GM21367 (cell line): Measurements from ENCODE around the gene TOLLIP.

Experiments
- ATAC-seq: cut with Tn5 transposase; IDR thresholded peaks from one replicate; pipeline ENCODE4 v1.9.1; 2021; ENCODE audit not compliant: unreplicated experiment

TOLLIP gene

DNA sequence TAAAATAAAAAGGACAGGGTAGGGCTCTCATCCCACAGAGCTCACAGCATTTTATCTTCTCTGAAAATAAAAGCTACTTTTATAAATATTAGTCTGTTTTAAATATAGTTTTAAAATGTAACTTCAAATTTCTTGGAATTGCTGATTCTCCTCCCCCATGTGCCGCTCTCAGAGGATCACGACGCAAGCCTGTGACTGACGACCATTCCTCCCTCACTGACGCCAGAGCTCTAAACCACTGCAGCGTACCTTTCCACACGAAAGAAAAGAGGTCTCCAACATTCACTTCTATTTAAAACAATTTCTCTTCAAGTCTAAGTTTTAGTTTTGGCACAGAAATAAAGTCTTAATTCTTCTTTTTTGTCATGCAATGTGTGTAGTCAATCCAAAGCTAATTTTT lies 9.3 kb downstream of the TOLLIP start:
- ATAC-seq, result no peak

- ATAC-seq, result no peak
Measured at GRCh38 chr11:1299621-1300020, 9.8 kb downstream of the TOLLIP start.

GRCh38 chr11:1298695-1299492 lies 10.5 kb downstream of the TOLLIP start:
- no peak for ATAC-seq

DNA sequence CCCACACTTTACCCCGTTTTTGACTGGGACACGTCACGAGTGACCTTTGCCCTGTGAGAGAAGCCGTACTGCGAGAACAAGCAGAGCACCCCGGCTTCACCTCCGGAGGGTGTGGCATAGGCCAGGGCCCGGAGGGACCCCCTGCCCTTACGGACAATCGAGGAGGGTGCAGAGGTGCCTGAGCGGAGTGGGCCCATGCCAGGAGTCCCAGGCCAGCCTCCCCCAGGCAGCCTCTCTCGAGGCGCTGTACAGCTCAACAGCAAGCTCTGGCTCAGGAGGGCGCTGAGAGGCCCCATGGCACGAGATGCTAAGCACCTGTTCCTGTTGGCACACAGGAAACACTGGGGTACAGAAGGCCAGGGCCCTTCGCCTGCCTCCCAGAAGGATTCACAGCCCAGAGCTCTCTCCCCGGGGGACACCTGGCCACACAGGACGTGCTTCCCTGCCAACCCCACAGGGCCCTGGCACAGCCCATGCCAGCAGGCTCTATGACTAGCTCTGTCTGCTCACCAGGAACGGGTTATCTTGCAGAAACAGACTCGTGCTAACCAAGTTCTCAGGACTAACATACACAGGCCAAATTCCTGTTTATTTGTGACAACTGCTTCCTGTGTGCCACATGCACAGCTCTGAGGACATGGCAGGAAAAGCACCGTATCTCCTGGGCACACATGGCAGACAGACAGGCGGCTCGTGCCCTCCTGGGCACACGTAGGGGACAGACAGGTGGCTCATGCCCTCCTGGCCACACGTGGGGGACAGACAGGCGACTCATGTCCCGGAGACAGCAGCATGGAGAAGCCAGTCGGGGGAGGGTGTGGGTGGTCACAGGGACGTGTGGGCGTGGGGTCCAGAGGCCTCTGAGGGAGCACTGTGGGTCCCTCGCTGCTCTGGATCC lies 11.6 kb downstream of the TOLLIP start:
- no peak for ATAC-seq

DNA sequence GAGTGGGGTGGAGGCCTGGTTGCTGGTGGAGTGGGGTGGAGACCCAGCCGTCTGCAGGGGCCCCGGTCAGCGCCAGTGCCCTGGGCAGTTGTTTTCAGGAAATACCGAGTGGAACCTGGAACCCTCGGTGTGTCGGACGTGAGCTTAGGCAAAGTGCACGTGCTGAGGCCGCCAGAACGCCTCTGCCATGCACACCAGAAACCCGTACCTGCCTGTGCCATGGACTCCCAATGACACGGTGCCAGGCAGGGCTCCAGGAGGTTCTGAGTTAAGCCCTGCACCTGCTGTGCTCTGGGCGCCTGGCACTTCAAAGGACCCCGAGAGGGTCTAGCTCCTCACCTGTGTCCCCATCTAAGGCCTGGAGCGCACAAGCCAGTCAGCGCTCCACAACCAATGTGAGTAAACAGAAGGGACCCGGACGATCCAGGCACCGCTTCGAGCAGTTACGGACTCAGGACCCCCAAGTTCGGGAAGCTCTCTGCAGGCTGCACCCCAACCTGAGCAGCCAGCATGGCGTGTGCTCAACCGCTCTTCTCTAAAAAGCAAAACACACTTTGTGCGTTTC lies 12.3 kb downstream of the TOLLIP start:
- no peak for ATAC-seq

DNA sequence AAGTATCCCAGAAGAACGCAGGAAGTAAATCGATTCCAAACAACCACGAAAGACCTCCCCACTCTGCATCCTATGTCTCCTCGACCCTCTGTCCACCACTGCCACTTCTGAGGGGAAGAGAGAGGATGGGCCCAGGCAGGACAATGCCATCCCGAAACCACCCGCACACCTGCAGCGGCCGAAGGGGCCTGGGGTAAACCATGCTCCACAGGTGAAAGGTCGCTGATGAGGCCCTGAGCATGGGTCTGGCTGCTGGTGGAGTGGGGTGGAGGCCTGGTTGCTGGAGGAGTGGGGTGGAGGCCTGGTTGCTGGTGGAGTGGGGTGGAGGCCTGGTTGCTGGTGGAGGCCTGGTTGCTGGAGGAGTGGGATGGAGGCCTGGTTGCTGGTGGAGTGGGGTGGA lies 13.1 kb downstream of the TOLLIP start:
- no peak for ATAC-seq

- no peak for ATAC-seq
Measured at GRCh38 chr11:1295591-1295990, 13.8 kb downstream of the TOLLIP start.

DNA sequence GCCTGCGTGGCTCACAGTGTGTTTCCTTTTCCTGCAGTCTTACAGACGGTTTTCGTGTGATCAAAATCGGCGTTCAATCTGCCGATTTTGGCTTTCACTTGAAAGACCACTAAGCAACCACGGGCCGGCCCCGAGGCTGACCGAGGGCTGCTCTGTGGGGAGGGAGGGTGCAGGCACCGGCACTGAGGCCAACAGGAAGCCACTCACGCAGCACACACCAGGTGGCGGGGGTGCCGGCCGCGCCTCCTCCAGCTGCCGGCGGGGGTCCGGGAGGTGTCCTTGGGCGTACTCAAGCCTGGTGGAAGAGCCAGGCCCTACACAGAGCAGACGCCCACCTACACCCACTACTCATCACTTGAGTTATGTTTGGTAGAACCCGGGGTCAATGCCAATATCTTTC lies 14.3 kb downstream of the TOLLIP start:
- no peak for ATAC-seq

- ATAC-seq, result no peak
Measured at GRCh38 chr11:1293619-1294015, 15.8 kb downstream of the TOLLIP start.

DNA sequence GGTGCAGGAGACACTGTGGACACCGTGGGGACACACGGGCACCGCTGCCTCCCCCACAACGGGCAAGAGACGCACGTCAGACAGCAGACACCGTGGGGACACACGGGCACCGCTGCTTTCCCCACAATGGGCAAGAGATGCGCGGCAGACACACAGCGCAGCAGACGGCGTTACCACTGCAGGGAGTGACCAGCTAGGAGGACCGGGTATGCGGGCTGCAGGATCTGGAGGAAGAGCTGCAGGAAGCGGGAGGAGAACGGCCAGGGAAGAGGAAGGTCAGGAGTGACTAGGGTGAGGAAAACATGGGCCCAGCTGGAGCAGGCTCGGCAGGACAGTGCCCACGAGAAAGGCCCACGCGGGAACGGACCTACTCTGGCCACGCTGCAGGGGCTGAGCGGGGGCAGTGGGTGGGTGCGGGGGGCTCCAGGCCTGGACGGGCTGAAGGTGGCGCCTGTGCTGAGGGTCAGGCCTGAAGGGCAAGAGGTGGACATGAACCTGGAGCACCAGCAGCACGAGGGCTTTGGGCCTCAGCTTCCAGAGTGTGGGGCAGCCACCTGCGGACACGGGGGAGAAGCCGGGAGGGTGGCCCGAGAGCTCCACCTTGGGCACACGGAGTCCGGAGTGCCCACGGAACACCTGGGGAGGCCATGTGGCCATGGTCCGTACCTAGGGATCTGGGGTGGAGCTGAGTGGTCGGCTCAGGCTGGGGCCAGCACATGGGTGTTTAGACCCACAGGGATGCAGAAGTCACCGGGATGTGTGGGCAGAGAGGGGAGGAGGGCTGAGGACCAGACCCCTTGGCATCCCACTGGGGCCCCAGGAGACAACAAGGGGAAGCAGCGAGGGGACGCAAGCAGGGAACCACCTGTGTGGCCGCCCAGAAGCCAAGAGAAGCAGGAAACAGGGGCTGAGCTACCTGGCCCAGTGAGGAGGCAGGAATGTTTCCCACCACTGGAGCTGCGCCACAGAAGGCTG lies 16.5 kb downstream of the TOLLIP start:
- no peak for ATAC-seq

DNA sequence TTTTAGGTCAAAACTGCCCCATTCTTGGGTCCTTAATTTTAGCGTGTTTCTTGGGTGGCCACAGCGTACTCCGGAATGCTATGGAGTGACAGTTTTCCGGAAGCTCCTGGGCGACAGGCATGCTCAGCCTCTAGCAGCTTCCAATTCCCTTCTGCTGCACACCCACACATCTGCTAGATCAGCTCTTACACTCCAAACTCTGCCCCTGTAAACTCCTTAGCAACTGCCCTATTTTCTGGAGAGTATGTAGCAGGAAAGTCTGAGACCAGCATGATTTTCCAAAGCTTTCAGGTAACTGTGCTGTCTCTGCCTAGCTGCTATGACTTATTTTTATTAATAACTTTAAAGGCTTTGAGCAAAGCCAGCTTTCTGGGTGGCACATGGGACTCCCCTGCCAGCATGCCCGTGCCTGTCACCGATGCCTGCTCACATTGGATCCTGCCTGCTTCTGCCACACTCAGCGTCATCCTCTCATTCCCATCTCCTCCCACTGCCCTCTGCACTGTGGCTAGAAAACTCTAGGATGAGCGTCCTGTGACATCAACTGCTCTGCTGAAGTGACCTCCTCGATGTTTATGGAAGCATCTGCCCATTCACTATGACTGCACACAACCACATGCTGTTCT lies 17.3 kb downstream of the TOLLIP start:
- ATAC-seq, result no peak

GRCh38 chr11:1291295-1292017 lies 18.0 kb downstream of the TOLLIP start:
- no peak for ATAC-seq

DNA sequence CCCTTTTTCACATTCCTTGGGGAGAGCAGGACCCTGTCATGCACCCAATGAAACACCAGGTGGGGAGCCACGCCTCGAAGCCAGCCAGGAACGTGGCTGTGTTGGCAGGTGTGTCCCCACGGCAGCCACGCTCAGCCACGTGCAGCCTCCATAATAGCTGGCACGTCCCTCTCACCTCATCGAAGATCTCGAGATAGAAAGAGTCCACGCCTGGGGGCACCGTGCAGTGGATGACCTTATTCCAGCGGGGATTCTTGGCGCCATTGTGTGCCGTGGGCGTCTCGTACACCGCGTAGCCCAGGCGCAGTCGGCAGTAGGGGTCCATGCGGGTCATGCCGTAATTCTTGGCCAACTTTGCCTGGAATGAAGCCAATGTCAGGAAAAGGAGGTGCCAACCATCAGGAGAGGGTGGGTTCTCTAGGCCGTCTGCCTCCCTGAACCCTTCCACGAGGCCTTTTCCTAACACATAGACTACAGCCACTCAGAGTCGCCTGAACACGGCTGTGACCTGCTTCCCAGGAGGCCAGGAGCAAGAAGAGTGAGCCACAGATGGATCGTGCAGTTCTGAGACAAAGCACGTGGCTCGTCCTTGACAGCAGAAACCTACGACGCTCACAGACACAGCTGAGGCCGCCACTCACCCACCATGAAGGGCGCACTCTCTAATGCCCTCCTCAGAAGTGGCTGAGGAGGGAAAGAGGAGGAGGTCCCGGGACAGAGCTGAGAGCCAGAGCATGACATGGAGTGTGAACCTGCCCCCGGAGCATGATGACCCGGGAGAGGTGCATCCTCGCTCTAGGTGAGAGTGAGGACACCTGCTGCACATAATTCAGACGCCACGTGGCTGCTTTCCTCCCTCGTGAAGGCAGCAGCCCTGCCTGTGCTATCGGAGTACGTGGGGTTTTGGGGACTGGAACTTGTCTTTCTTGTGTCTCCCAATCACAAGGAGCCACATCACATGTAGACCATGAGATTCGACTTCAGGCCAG lies 19.1 kb downstream of the TOLLIP start:
- ATAC-seq, result no peak

DNA sequence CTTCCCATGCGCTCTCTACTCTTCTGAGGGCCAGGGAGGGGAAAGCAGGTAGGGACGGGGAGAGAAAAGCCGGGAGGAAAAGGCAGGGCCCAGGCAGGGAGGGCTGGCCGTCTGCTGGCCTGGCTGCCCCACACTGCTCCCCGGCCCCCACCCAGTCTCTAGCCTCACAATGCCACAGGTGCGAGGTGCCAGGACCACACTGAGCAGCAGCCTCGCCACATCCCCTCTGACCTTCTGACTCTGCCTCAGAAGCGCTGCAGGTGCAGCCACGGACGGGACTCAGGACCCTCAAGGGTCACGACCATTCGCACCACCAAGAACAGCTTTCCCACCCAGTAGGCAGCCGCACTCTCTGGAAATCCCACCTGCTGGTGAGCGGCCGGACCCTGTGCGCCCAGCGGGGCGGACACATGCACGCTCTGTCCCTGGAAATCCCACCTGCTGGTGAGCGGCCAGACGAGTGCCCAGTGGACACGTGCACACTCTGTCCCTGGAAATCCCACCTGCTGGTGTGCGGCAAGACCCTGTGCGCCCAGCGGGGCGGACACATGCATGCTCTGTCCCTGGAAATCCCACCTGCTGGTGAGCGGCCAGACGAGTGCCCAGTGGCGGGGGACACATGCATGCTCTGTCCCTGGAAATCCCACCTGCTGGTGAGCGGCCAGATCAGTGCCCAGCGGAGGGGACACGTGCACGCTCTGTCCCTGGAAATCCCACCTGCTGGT lies 20.1 kb downstream of the TOLLIP start:
- no peak for ATAC-seq

- no peak for ATAC-seq
Measured at GRCh38 chr11:1288426-1289151, 20.8 kb downstream of the TOLLIP start.

DNA sequence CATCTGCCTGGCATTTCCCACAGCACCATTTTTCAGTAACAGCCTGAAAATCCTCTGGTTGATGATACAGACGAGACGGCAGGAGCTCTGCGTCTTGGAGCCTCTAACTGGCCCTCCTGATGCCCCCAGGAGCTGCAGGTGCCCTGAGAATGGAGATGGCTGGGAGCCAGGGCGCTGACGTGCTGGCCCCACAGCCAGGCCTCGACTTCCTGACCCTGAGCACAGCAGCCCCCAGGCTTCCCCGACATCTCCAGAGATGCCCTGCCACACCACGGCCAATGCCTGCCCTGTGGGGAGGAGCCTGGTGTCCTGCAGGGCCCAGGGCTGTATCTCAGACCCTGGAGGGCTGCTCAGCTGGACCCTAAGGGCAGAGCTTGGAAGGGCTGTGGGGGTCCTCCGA lies 21.5 kb downstream of the TOLLIP start:
- ATAC-seq, result no peak

GRCh38 chr11:1285876-1286275 lies 23.6 kb downstream of the TOLLIP start:
- no peak for ATAC-seq
